IMR-90 (cell line): ENCODE results near the gene CRACDL. TPM values are rescaled to one million over a fixed set of nuclear protein-coding genes. Genes with fewer than 3 reads are reported as not detected.

Source experiments
- ATAC-seq: fragments of 200-7000 bp; cut with Tn5 transposase; 2 replicates; pipeline ENCODE4 v1.9.1; 2020; ENCODE audit warnings: low read depth, mild to moderate bottlenecking, moderate library complexity
- BruUV-seq: library from RNA; stranded (reverse); fragments of 400-500 nt; replicated peaks from 2 replicates; lab custom pipeline; 2021; lab: Mats Ljungman, UMichigan
- CTCF ChIA-PET: fragments of 300-600 bp; formaldehyde crosslinking; extraction: SDS; loops from one replicate; lab custom pipeline; 2021; ENCODE audit warnings: antibody characterized with exemption; lab: Yijun Ruan, JAX
- POLR2A ChIA-PET: fragments of 300-600 bp; sonication (Branson Sonifier 250); formaldehyde crosslinking; loops from one replicate; lab custom pipeline; 2022; ENCODE audit warnings: antibody characterized with exemption; ENCODE audit not compliant: unreplicated experiment; lab: Charles Lee
- DNase-seq: peaks from one replicate; pipeline ENCODE4 v3.0.0; 2013
- H2AFZ ChIP-seq: replicated peaks from 2 replicates; pipeline ENCODE3; 2013; ENCODE audit warnings: low read length, mild to moderate bottlenecking; ENCODE audit not compliant: poor library complexity
- H2AK5ac ChIP-seq: 2 replicates; pipeline ENCODE4 v1.6.1; 2013; ENCODE audit warnings: low read depth, low read length, inconsistent platforms
- H2AK9ac ChIP-seq: replicated peaks from 2 replicates; pipeline ENCODE3; 2013; ENCODE audit warnings: mild to moderate bottlenecking, low read depth, low read length, moderate library complexity; ENCODE audit not compliant: poor library complexity
- H2BK120ac ChIP-seq: 2 replicates; pipeline ENCODE4 v1.6.1; 2013; ENCODE audit warnings: low read depth, low read length, inconsistent platforms
- H2BK15ac ChIP-seq: 3 replicates; pipeline ENCODE4 v1.6.1; 2013; ENCODE audit warnings: low read depth, low read length, inconsistent platforms
- H2BK20ac ChIP-seq: 2 replicates; pipeline ENCODE4 v1.6.1; 2013; ENCODE audit warnings: low read depth, mild to moderate bottlenecking, inconsistent platforms, low read length, moderate library complexity
- H2BK5ac ChIP-seq: 2 replicates; pipeline ENCODE4 v1.6.1; 2013; ENCODE audit warnings: mild to moderate bottlenecking, low read depth, low read length, inconsistent platforms; ENCODE audit not compliant: poor library complexity, severe bottlenecking
- H3K14ac ChIP-seq: replicated peaks from 2 replicates; pipeline ENCODE4 v1.6.1; 2013; ENCODE audit warnings: low read depth, low read length, inconsistent platforms
- H3K18ac ChIP-seq: 2 replicates; pipeline ENCODE4 v1.6.1; 2013; ENCODE audit warnings: low read depth, low read length, control low read depth
- H3K23ac ChIP-seq: 2 replicates; pipeline ENCODE4 v1.6.1; 2013; ENCODE audit warnings: low read depth, low read length, inconsistent platforms
- H3K27ac ChIP-seq: 2 replicates; pipeline ENCODE4 v1.5.1; 2013; ENCODE audit warnings: mild to moderate bottlenecking, control low read depth, low read length; ENCODE audit not compliant: insufficient read depth
- H3K27me3 ChIP-seq: 2 replicates; pipeline ENCODE4 v1.6.1; 2013; ENCODE audit warnings: low read length; ENCODE audit not compliant: control insufficient read depth, insufficient read depth
- H3K36me3 ChIP-seq: 2 replicates; pipeline ENCODE4 v1.6.1; 2013; ENCODE audit warnings: low read length, mixed read lengths; ENCODE audit not compliant: control insufficient read depth, insufficient read depth
- H3K4ac ChIP-seq: 2 replicates; pipeline ENCODE4 v1.6.1; 2013; ENCODE audit warnings: low read depth, low read length, inconsistent platforms
- H3K4me1 ChIP-seq: 2 replicates; pipeline ENCODE4 v1.6.1; 2013; ENCODE audit warnings: low read length, mixed read lengths; ENCODE audit not compliant: control insufficient read depth, insufficient read depth
- H3K4me2 ChIP-seq: 2 replicates; pipeline ENCODE4 v1.6.1; 2013; ENCODE audit warnings: low read depth, mild to moderate bottlenecking, control low read depth, low read length, moderate library complexity
- H3K4me3 ChIP-seq: 2 replicates; pipeline ENCODE4 v1.5.1; 2013; ENCODE audit warnings: low read depth, mild to moderate bottlenecking, control low read depth, low read length, moderate library complexity; ENCODE audit not compliant: insufficient read depth
- H3K56ac ChIP-seq: 2 replicates; pipeline ENCODE4 v1.6.1; 2013; ENCODE audit warnings: low read length, inconsistent platforms; ENCODE audit not compliant: insufficient read depth; ENCODE audit errors: extremely low read depth
- H3K79me1 ChIP-seq, 2 experiments: 2 replicates each; pipeline ENCODE4 v1.6.1; 2013; ENCODE audit warnings: low read length in 2 of 2, inconsistent platforms in 1 of 2, low read depth in 1 of 2
- H3K9ac ChIP-seq: 2 replicates; pipeline ENCODE4 v1.6.1; 2013; ENCODE audit warnings: low read depth, low read length, control low read depth
- H3K9me1 ChIP-seq: 2 replicates; pipeline ENCODE4 v1.6.1; 2013; ENCODE audit warnings: low read length, inconsistent platforms; ENCODE audit not compliant: insufficient read depth
- H3K9me3 ChIP-seq: 2 replicates; pipeline ENCODE4 v1.6.1; 2013; ENCODE audit warnings: low read length; ENCODE audit not compliant: control insufficient read depth, insufficient read depth
- H4K20me1 ChIP-seq: 2 replicates; pipeline ENCODE4 v1.6.1; 2013; ENCODE audit warnings: low read length, inconsistent platforms; ENCODE audit not compliant: insufficient read depth
- H4K5ac ChIP-seq: 2 replicates; pipeline ENCODE4 v1.6.1; 2013; ENCODE audit warnings: mild to moderate bottlenecking, low read depth, low read length, control low read depth
- H4K8ac ChIP-seq, 2 experiments: 2 replicates each; pipeline ENCODE4 v1.6.1; 2013; ENCODE audit warnings: low read depth in 2 of 2, low read length in 2 of 2, control low read depth in 1 of 2, inconsistent platforms in 1 of 2
- H4K91ac ChIP-seq: 2 replicates; pipeline ENCODE4 v1.6.1; 2013; ENCODE audit warnings: low read depth, low read length, inconsistent platforms; ENCODE audit not compliant: insufficient read depth
- CEBPB ChIP-seq: IDR thresholded peaks from 2 replicates; pipeline ENCODE4 v1.6.1; 2012; ENCODE audit warnings: low read depth, low read length, improper control_type of control experiment
- CHD1 ChIP-seq: IDR thresholded peaks from 2 replicates; pipeline ENCODE4 v1.6.1; 2012; ENCODE audit warnings: low read depth, low read length, improper control_type of control experiment
- FOS ChIP-seq: fragments of 150-350 bp; IDR thresholded peaks from 2 replicates; pipeline ENCODE4 v1.6.1; 2016; ENCODE audit warnings: low read depth, low read length
- MAZ ChIP-seq: IDR thresholded peaks from 2 replicates; pipeline ENCODE4 v1.6.1; 2012; ENCODE audit warnings: low read depth, mild to moderate bottlenecking, low read length, improper control_type of control experiment, moderate library complexity, borderline replicate concordance
- MXI1 ChIP-seq: IDR thresholded peaks from 2 replicates; pipeline ENCODE4 v1.6.1; 2012; ENCODE audit warnings: low read depth, mild to moderate bottlenecking, low read length, moderate library complexity, borderline replicate concordance
- NFE2L2 ChIP-seq: fragments of 150-350 bp; IDR thresholded peaks from 2 replicates; pipeline ENCODE4 v1.6.1; 2016; ENCODE audit warnings: low read depth, mild to moderate bottlenecking, low read length
- POLR2A ChIP-seq: IDR thresholded peaks from 2 replicates; pipeline ENCODE4 v1.6.1; 2012; ENCODE audit warnings: mild to moderate bottlenecking, low read depth, low read length
- RAD21 ChIP-seq: IDR thresholded peaks from 2 replicates; pipeline ENCODE4 v1.6.1; 2012; ENCODE audit warnings: low read length, improper control_type of control experiment
- RCOR1 ChIP-seq: IDR thresholded peaks from 2 replicates; pipeline ENCODE4 v1.6.1; 2012; ENCODE audit warnings: mild to moderate bottlenecking, low read length, improper control_type of control experiment; ENCODE audit not compliant: insufficient replicate concordance
- RFX5 ChIP-seq: IDR thresholded peaks from 2 replicates; pipeline ENCODE4 v1.8.0; 2012; ENCODE audit warnings: low read depth, mild to moderate bottlenecking, low read length, moderate library complexity
- SMC3 ChIP-seq: fragments of 150-350 bp; IDR thresholded peaks from 2 replicates; pipeline ENCODE4 v1.6.1; 2016; ENCODE audit warnings: low read depth, mild to moderate bottlenecking, antibody characterized with exemption, low read length, moderate library complexity
- WGBS, 2 experiments: methylation state at CpG; one replicate each; pipeline versions ENCODE4 v1.1.5 to v1.1.7; 2013; ENCODE audit warnings: missing lambda C conversion rate in 2 of 2; ENCODE audit not compliant: insufficient read length in 1 of 2; ENCODE audit errors: extremely low coverage in 2 of 2; 5-methylcytosine and 5-hydroxymethylcytosine counted together
- dilution Hi-C: fragments of 300-500 bp; cut with HindIII; formaldehyde crosslinking; loops from one replicate; pipeline ENCODE4 v1.14.3; 2018; ENCODE audit warnings: low sequenced_read_pairs; ENCODE audit not compliant: unreplicated experiment
- in situ Hi-C: fragments of 300-500 bp; cut with MboI; formaldehyde crosslinking; loops from 3 replicates; pipeline ENCODE4 v1.14.3; 2019; ENCODE audit warnings: low sequenced_read_pairs, inconsistent platforms, mixed read lengths
- intact Hi-C: fragments of 100-400 bp; cut with micrococcal nuclease; formaldehyde crosslinking; loops from 2 replicates; pipeline ENCODE4 v1.10.0; 2022
- polyA plus RNA-seq, 3 experiments: library from polyadenylated mRNA; depleted of rRNA; stranded (reverse); fragments of >200 nt; gene quantifications; 2 replicates each; pipeline ENCODE4 v1.2.3, GENCODE V29; 2012; ENCODE audit warnings: low replicate concordance in 1 of 3
- total RNA-seq: library from RNA; depleted of rRNA; stranded (reverse); fragments of >200 nt; gene quantifications from 2 replicates; pipeline ENCODE4 v1.2.3, GENCODE V29; 2012
- TF ChIP-seq, protein P1 (sequence below): conservative IDR thresholded peaks from 2 replicates; pipeline ENCODE4 v1.5.1; 2012; ENCODE audit warnings: mild to moderate bottlenecking, low read depth, low read length, improper control_type of control experiment
- TF ChIP-seq, protein P2 (sequence below): fragments of 150-350 bp; IDR thresholded peaks from 2 replicates; pipeline ENCODE4 v1.6.1; 2016; ENCODE audit warnings: low read depth, mild to moderate bottlenecking, low read length, moderate library complexity, borderline replicate concordance
- TF ChIP-seq, protein P3 (sequence below): fragments of 150-350 bp; IDR thresholded peaks from 2 replicates; pipeline ENCODE4 v1.6.1; 2017; ENCODE audit warnings: mild to moderate bottlenecking, antibody characterized with exemption, low read length, low read depth

The CRACDL gene
- total and polyA plus RNA-seq, 2 of the 4 experiments (the other 2 are of a cell fraction): not detected

DNA sequence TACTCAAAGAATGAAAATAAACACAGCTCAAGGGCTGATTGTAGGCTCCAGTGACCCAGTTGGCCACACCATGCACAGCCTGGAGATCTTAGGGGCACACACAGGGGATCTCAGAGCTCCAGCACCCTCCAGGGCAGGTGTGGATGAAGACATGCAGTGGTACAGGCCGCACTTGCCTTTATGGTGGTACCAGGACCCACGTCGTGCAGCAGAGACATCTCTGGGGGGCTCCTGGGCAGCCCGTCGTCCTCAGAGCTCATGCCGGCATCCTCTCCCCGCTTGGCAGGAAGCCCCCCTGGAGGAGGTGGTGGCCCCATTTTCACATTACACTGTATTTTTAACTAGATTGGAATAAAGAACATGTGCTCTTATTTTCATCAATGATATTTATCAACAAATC lies 103.9 kb downstream of the CRACDL start (continued):
- no peak for TF ChIP-seq FOS
- TF ChIP-seq RAD21: no peak
- TF ChIP-seq RCOR1: no peak

DNA sequence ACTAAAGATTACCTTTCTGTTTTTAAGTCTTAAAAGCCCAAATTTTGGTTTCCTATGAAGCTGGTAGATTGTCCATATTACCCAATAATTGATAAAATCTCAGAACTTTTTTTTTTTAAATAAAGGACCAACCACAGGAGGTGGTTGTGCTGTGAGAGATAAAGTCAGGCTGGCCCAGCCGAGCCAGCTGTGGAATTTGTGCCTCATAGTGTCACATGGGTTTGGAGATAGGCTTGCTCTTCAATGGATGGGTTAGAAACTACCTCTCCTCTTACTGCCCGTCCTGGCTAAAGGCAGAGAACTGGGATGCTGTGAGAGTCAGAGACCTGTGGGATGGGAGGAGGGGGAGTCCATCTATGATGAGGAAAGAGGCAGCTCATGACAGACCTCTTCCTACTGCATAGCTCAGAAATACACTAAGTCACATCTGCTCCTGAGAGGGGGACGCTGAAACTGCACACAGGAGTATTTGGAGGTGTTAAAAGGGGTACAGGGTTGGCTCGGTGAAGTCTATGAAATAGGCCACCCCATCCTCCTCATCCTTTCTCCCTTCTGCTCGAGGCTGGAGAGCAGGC lies 105.4 kb downstream of the CRACDL start:
- Histone ChIP-seq H3K4me2 (no peak overlapping the region), H3K27me3 (peaks cover 29% of the 10 kb centered on the region), H2BK120ac (no peak overlapping the region), H2BK15ac (no peak overlapping the region), H3K9me3 (no peaks in the 10 kb centered on the region), H3K23ac (no peak overlapping the region), H2BK5ac (no peak overlapping the region), H3K14ac (no peak overlapping the region), H3K56ac (no peak overlapping the region), H3K9ac (no peak overlapping the region), H3K36me3 (no peaks in the 10 kb centered on the region), H4K5ac (no peak overlapping the region), H3K4me1 (no peaks in the 10 kb centered on the region), H4K20me1 (no peaks in the 10 kb centered on the region), H3K4ac (no peak overlapping the region), H2AFZ (no peak overlapping the region), H4K8ac (no peak overlapping the region), H2AK9ac (no peak overlapping the region), H3K9me1 (no peaks in the 10 kb centered on the region), H3K18ac (no peak overlapping the region), H2AK5ac (no peak overlapping the region), H4K91ac (no peak overlapping the region), H2BK20ac (no peak overlapping the region), H3K27ac (no peak overlapping the region), H3K4me3 (no peak overlapping the region), H3K79me1 (no peaks in the 10 kb centered on the region)
- no TSS peak for BruUV-seq
- DNase-seq: no peak
- no CpG with 5 or more reads among the region's 5 CpGs for WGBS, 2 experiments
- no peak for ATAC-seq
- in situ Hi-C loops (loop anchor here (25.0 kb wide), 1 partner anchor 418 kb away; no protein-coding TSS in a partner anchor), intact Hi-C loops (loop anchor here (10.0 kb wide), 2 partner anchors 664 to 1126 kb away; partner anchors contain the start of gene REV1), dilution Hi-C loops (no loop called here)
- CTCF ChIA-PET: no interaction called here
- POLR2A ChIA-PET: no interaction called here
- TF ChIP-seq RCOR1: no peak
- TF ChIP-seq, protein P1, sequence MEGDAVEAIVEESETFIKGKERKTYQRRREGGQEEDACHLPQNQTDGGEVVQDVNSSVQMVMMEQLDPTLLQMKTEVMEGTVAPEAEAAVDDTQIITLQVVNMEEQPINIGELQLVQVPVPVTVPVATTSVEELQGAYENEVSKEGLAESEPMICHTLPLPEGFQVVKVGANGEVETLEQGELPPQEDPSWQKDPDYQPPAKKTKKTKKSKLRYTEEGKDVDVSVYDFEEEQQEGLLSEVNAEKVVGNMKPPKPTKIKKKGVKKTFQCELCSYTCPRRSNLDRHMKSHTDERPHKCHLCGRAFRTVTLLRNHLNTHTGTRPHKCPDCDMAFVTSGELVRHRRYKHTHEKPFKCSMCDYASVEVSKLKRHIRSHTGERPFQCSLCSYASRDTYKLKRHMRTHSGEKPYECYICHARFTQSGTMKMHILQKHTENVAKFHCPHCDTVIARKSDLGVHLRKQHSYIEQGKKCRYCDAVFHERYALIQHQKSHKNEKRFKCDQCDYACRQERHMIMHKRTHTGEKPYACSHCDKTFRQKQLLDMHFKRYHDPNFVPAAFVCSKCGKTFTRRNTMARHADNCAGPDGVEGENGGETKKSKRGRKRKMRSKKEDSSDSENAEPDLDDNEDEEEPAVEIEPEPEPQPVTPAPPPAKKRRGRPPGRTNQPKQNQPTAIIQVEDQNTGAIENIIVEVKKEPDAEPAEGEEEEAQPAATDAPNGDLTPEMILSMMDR: no peak
- TF ChIP-seq, protein P2, sequence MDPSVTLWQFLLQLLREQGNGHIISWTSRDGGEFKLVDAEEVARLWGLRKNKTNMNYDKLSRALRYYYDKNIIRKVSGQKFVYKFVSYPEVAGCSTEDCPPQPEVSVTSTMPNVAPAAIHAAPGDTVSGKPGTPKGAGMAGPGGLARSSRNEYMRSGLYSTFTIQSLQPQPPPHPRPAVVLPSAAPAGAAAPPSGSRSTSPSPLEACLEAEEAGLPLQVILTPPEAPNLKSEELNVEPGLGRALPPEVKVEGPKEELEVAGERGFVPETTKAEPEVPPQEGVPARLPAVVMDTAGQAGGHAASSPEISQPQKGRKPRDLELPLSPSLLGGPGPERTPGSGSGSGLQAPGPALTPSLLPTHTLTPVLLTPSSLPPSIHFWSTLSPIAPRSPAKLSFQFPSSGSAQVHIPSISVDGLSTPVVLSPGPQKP: no peak
- TF ChIP-seq RFX5: no peak
- no peak for TF ChIP-seq SMC3
- no peak for TF ChIP-seq NFE2L2
- no peak for TF ChIP-seq CHD1
- no peak for TF ChIP-seq MAZ
- TF ChIP-seq, protein P3, sequence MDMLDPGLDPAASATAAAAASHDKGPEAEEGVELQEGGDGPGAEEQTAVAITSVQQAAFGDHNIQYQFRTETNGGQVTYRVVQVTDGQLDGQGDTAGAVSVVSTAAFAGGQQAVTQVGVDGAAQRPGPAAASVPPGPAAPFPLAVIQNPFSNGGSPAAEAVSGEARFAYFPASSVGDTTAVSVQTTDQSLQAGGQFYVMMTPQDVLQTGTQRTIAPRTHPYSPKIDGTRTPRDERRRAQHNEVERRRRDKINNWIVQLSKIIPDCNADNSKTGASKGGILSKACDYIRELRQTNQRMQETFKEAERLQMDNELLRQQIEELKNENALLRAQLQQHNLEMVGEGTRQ: no peak
- no peak for TF ChIP-seq POLR2A
- no peak for TF ChIP-seq CEBPB
- TF ChIP-seq FOS: no peak
- TF ChIP-seq MXI1: no peak
